GM23248 (cell line): Measurements from ENCODE around the gene PDE6C.

Source experiments
- EZH2 ChIP-seq: fragments of 200-600 bp; sonication (generic); IDR thresholded peaks from 2 replicates; pipeline ENCODE4 v1.6.1; 2018; ENCODE audit warnings: antibody characterized with exemption, mild to moderate bottlenecking; ENCODE audit not compliant: insufficient read depth, poor library complexity, severe bottlenecking
- EZH2phosphoT487 ChIP-seq: fragments of 200-600 bp; sonication (generic); IDR thresholded peaks from 2 replicates; pipeline ENCODE4 v1.6.1; 2018; ENCODE audit warnings: antibody characterized with exemption, moderate library complexity, mild to moderate bottlenecking, low read depth; ENCODE audit not compliant: insufficient read depth

- no peak for TF ChIP-seq EZH2
- TF ChIP-seq EZH2phosphoT487: no peak
Observed at GRCh38 chr10:93710333-93710909, 98.1 kb downstream of the PDE6C start.
